GM19035 (cell line): ENCODE results near the gene DHRSX.

ENCODE experiments used
- ATAC-seq: cut with Tn5 transposase; IDR thresholded peaks from one replicate; pipeline ENCODE4 v1.9.1; 2021; ENCODE audit not compliant: unreplicated experiment

DHRSX gene

GRCh38 chrX:2172359-2172758 is 328.4 kb downstream of the DHRSX start:
- no peak for ATAC-seq
